SIG-M5 treated with dmso at 0.1 percent for 504 hours (cell line): ENCODE data around the gene NFATC1.
"Not testable (repeated sequence)": the region's sequence is repeated elsewhere in the genome, so short reads cannot be mapped to it uniquely, and the experiment has no call there.

ENCODE experiments used
- DNase-seq: peaks from one replicate; lab custom pipeline; 2025; ENCODE audit not compliant: unreplicated experiment; lab: John Stamatoyannopoulos, UW

NFATC1 gene

DNA sequence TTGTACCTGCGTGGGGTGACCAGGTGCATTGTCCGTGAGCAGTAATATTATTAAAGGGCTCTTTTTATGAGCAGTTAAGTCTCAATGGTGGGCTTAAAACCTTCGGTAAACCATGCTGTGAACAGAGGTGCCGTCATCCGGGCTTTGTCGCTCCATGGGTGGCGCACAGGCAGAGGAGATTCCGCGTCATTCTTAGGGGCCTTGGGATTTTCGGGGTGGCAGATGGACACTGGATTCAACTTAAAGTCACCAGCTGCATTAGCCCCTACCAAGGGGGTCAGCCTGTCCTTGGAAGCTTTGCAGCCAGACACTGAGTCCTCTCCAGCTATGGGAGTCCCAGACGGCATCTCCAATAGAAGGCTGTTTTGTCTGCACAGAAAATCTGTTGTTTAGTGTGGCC, 107.7 kb downstream of the NFATC1 start:
- no peak for DNase-seq

DNA sequence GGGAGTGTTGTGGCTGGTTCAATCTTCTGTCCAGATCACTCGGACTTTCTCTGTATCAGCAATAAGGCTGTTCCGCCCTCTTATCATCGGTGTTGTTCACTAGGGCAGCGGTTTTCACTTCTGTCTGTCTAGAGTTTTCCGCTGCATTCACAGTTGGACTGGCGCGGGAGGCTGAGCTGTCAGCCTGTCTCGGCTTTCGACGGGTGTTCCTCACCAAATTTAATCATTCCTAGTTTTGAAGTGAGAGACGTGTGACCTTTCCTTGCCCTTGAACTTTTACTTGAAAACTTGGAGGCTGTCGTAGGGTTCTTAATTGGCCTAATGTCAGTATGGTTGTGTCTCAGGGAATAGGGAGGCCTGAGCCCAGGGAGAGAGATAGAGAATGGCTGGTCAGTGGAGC, 108.3 kb downstream of the NFATC1 start:
- DNase-seq, result no peak

DNA sequence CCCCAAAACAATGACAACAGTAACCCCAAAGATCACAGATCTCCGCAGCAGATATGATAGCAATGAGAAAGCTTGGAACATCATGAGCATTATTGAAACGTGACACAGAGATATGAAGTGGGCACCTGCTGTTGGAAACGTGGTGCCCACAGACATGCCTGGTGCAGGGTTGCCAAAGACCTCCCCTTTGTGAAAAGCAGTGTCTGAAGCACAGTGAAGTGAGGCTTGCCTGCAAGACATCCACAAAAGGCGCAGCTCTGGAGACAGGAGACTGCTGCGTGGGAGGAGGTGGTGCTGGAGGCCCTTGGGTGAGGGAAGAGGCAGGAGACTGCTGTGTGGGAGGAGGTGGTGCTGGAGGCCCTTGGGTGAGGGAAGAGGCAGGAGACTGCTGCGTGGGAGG, 108.8 kb downstream of the NFATC1 start:
- not testable (repeated sequence) for DNase-seq

DNA sequence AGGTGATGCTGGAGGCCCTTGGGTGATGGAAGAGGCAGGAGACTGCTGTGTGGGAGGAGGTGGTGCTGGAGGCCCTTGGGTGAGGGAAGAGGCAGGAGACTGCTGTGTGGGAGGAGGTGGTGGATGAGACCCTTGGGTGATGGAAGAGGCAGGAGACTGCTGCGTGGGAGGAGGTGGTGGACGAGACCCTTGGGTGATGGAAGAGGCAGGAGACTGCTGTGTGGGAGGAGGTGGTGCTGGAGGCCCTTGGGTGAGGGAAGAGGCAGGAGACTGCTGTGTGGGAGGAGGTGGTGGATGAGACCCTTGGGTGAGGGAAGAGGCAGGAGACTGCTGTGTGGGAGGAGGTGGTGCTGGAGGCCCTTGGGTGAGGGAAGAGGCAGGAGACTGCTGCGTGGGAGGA, 109.7 kb downstream of the NFATC1 start:
- DNase-seq, result not testable (repeated sequence)

DNA sequence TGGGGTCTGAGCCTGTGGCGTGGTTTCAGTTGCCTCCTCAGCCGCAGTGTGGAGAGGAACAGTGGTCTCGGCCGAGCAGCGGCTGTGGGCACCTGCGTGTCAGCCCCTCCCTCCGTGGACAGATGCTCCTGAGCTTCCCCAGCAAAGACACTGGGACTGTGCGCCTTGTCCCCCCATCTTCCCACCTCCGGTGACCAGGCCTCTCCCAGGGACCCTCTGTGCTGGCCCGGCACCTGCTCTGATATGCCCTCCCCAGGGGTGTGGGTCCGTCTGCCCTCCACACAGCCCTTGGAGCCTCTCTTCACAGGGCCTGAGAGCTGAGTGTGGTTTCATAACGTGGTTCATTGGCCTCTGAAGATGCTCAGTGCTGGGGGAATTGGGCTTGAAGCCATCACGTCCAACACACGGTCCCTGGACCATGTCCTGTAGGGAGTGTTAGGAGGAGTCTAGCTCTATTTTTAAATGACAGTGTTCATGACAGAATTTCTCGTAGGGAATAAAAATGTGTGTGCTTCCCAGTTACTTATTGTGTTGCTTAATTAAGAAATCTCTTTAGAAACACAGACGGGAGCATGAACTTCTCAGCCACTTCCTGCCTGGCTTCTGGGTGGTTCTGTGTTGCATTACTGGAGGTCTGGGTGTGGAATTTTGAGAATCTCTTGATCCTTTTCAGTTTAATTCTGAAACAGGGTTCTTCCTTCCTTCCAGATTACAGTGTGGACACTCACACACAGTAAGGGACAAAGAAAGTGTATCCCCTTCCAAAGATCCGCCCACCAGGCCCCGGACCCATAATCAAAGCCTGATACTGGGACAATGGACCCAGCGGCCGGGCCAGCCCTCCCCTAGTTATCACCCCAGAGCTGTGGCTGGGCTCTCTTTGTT, 110.7 kb downstream of the NFATC1 start:
- DNase-seq, result no peak

DNA sequence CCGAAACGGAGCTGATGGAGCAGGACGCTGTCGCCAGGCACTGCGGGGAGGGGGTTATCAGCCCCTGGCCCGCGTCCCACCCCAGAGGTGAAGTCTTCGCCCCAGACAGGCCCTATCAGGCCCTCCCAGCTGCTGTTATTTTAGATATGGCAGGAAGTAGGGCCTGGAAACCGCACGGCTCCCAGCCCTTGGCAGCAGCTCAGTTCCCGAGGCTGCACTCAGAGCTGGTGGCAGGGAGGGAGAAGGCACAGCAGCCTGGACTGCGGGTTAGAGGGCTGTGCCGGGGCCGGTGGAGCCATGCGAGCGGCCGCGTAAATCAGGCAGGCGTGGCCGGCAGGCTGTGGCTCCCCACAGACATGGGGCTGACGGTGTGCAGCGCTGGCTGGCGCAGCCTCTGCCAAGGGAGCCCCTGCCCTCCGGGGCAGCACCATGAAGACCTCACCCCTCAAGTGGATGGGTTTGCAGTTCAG, 111.4 kb downstream of the NFATC1 start:
- no peak for DNase-seq

DNA sequence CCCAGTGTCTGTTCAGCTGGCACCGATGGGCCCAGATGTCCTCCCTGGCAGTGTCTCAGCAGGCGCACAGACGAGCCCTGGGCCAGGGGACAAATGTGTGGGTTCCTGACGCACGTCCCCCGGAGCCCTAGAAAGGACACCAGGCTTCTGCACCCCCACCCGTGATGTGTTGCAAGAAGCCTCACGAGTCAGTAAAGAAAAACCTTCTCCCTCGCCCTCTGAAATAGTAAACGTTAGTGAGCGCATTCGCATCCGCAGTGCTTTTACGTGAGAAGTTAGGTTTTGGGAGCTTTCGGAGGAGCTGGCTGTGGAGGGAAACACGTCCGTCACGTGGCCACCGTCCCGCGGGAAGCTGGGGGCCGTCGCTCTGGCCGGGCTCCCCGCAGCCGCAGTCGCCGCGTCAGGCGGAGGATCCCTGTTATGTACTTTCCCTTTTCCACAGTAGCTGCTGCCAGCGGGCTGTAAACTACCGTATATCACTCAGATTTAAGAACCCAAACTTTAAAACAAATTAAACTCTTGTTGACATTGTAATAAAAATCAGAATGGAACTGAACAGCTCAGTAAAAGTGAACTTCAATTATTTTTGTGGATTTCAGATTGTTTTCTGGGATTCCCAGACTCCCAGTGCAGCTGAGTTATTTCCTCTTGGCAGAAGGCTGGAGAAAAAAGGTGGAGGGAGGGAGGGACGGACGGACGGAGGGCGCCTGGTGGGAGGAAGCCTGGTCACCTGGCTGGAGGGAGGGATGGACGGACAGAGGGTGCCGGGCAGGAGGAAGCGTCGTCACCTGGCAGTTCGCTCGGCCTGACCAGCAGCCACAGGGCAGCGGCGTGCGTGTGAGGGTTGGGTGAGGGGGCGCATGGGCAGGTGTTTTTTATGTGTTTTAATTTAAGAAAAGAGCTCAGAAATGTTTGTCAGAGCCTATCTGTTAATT, 112.1 kb downstream of the NFATC1 start:
- no peak for DNase-seq

DNA sequence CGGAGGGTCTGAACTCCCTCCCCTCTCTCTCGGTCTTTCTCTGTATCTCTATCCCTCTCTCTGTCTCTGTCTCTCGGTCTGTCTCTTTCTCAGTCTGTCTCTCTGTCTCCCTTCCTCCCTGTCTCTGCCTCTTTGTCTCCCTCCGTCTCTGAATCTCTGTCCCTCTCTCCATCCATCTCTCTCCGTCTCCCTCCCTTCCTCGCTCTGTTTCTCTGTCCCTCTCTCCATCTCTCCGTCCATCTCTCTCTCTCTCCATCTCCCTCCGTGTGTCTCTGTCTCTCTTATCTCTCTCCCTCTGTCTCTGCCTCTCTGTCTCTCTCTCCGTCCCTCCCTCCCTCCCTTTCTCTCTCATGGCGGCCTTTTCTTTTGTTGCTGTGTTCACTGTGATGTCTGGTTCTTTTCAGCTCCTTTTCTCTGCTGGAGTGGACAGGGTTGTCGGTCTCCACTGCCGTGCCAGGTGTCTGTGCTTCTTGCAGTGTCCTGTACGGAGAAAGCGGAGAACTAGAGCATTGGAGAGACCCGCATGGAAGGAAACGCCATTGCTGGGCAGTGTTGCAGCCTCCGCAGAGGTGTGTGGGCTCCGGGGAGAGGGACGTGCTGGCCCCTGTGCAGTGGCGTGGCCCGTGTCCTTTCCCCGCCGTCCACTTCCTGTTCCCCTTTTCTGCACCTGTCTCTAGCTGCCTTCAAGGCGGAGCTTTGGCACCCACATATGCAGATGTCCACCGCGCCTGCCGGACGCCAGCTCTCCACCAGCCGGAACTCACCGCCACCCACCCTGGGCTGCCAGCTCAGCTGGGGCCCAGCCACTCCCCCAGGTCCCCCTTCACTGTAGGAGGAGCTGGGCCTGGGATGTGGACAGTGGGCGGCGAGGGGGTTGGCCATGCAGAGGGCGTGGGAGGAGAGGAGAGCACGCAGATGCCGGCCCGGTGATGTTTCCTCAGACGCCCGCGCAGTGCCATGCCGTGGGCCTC, 113.1 kb downstream of the NFATC1 start:
- DNase-seq, result no peak

DNA sequence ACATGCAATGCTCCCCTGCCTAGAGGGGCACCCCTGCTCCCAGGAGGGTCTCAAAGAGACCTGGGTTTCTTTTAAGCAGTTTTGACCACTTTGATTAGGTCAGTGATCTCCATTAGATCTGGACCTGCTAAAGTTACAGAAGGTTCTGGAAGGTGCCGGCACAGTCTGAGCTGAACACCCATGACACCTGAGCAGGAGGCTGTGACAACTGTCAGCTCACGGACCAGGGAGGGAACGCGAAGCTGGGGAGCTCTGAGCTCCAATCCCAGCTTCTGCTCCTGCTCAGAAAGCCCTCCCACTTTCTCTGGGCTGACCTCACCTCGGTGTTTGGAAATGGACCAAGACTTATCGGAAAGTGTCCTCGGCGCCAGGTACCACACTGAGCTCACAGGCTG, 113.8 kb downstream of the NFATC1 start:
- DNase-seq, result no peak

DNA sequence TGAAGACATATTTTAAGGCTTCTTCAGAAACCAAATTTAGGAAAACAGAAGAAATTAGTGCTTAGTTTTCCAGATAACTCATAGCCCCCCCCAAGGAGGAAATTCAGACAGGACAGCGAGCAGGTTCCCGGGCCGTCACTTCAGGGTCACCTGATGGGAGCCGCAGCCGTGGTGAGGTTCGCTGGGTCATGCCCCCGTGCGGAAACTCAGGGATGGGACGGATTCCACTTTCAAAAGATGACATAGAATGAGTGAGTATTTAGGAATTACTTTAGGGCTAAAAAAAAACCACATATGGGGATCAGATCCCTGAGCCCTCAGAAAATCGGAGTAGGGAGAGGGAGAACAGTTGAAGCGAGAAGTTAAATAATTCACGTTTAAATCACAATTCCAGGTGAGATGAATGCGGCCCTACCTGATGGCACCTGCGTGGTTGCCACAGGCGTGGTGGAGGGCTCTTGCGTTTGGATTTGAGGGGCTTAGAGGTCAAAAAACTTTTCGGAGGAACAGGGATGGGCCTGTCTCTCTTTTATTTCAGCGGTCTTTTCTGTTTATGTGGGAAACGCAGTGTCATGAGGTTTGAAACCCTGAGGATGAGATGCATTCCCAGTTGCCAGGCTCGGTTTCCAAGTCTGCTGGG, 114.4 kb downstream of the NFATC1 start:
- no peak for DNase-seq

DNA sequence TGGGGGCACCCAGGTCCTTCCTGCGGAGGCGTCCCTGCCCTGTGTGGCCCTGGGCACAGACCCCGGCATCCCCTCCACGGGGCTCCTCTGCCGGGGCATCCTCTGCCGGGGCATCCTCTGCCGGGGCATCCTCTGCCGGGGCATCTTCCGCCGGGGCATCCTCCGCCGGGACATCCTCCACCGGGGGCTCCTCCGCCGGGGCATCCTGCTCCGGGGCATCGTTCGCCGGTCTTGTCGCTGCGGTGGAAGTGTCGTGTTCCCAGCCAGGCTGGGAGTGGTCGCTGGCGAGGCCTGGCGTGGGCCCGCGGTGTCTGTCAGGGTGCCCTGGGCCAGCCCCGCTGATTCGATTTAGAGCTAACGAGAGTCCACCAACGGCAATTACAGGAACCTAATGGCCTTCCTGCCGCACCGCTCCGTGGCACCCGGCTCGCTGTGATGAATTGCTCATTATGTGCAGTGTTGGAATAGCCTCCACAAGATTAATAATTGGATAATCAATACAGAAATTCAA, 115.1 kb downstream of the NFATC1 start:
- no peak for DNase-seq

DNA sequence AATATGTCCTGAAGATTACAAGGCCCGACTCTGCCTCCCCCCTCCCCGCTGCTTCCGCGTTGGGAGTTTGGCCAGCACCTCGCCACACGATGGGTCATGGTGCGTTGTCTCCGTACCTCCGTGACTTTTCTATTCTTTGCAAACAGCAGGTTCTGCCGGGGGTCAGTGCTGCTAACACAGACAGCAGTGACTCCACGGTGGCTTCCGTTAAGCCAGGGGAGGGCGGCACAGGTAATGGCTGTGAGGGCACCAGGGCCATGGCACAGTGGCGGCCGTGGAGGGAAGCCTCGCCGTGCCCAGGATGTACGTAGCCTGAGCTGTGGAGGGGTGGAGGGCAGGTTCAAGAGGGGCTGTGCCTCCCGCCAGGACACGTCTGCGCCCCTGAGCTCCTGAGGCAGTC, 115.5 kb downstream of the NFATC1 start:
- DNase-seq, result no peak

DNA sequence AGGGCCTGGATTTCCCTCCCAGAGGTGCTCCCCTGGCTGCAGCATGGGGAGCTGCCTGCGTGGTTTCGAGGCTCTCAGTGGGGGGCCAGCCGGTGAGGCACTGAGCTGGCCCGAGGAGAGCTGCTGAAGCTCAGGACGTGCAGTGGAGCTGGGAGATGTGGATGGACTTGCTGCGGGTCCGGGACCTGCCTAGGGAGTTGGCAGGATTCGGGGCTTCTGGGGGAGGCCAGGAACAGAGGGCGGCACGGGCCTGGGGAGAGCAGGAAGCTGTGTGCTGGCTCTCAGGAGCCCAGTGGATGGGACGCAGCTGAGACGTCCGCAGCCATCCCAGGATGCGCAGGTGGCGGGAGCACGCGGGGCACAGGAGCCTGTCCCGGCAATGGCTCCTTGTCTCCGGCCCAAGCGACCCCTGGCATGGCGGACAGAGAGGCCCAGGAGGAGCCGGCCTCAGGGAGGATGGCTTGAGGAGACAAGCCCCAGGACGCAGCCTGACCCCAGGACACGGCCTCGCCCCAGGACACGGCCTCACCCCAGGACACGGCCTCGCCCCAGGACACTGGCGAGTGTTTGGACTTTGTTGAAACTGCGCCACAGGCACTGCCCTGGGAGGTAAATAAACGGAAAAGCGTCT, 116.1 kb downstream of the NFATC1 start:
- DNase-seq, result no peak

DNA sequence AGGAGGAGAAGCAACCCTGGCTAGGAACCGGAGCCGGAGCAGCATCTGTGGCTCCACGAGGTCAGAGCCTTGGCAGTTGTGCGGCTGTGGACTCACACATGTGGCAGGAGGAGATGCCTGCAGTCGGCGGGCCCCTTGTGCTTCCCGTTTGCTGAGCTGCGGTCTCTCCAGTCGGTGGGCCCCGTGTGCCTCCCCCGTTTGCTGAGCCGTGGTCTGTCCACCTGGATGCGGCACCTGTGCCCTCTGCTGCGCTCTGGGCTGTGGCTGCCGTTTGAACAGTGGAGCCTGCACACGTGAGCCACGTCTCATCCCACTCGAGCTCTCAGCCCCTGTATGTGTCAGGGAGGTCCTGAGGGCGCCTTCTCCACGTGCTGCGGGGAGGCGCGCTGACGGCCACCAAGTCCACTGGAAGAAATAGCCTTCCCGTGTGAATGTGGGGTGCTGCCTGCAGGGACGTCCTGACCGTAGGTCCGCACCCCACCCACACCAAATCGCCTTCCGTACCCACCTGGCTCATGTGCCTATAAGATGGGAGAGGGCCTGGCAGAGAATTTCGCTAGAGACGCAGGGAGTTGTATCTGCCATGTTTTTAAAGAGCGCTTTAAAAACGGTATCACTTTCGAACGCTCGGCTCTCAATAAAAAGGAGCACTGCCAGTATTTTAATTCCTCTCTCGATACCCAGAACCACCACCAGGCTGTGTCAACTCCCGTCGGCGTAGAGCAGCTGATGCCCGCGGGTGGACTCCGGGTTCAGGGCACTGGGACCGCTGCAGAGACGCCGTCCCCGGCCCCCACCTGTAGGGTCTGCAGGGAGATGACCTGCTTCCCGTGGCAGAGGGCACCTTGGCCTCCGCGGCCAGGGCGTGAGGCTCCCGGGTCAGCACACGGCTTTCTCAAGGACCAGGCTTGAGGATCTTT, 117.0 kb downstream of the NFATC1 start:
- no peak for DNase-seq

DNA sequence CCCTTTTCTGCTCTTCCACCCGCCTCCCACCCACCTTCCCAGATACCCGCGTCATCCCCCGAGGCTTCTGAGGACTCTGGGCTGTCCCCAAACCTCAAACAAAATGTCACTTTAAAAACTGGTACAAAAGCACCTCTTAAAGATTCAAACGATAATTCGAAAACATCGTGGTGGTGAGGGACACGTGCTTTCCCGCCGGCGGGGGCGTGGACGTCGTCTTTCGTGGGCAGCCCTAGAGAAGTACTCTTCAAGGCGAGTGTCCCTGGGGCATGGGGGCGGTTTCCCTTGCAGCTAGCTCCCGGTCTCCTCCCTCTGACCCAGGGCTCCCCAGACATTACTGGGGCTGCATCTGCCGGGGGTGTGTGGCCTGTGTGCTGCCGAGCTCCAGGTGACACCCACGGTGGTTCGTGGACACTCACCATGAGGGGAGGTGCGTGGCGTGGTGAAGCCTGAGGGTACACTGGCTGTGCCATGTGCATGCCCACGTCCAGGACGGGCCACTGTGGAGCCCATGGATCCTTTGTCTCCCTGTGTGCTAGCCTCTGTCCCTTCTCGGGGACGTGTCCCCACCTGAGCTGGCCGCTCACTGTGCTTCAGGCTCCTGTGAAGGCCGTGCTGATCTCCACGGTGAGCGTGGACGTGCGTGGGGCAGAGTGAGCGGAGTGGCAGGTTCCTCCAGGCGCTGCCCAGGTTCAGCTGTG, 117.8 kb downstream of the NFATC1 start:
- no peak for DNase-seq

DNA sequence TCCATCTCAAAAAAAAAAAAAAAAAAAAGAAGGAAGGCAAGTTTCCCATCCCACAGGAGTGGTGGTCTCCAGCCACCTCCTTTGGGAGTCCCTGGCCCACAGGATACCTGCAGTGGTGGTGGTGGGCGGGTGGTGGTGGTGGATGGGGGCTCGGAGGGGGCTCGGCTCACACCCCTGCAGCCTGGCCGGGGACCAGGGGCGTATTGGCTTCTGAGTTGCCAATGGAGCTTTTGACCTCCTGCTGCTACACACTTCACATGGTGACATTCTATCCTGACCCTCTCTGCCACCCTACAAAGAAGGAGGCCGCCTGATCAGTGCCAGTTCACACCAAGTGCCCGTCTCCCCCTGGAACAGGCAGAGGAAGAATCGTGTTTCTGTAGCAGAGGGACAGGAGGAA, 119.6 kb downstream of the NFATC1 start:
- DNase-seq, result no peak

DNA sequence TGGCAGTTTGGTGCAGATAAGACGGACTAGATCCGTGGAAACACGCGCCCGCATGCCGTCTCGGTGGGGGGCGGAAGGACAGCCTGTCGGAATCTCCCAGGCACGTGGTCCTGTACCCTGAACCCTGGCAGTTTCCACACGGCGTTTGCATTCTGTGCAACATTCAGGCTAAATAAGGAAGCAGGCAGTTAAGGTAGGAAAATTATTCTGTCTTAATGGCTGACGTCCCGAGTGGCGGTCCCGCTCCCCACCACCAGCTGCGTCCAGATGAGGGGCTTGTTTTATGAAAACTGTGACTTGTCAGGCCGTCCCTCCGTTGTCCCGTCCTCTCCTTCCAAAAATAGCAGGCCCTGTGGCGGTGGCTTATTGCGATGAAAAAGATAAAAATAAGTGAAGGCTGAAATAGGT, 120.2 kb downstream of the NFATC1 start:
- DNase-seq, result no peak

DNA sequence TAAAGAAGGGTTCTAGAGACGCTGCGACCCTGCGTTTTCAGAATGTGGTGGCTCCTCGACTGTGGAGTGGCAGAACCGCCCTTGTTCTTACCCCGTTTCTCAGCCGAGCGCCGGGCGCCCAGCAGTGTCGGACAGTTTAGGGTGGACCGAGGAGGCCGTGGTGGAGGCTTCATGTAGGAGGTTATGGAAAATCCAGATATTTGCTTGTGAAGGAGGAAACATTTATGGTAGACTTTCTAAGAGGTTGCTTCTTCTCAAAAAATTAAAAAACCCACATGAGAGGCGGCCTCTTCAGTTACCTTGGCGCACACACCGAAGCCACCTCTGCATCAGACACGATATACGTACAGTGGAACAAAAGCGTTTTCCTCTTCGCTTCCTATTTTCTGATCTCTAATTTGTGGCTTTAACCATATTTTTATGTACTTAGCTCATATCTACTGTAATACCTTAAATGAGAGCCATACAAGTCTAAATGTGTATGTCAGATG, 120.8 kb downstream of the NFATC1 start:
- DNase-seq, result no peak
